OCI-LY1 (cell line): ENCODE results near the gene RPH3AL.

Experiments
- H2AFZ ChIP-seq: fragments of 200-600 bp; sonication (generic), shearing (Covaris generic); 2 replicates; pipeline ENCODE4 v1.6.0; 2014; ENCODE audit warnings: antibody characterized with exemption, mild to moderate bottlenecking, low read length
- H3F3A ChIP-seq: fragments of 200-600 bp; sonication (generic), shearing (Covaris generic); 2 replicates; pipeline ENCODE4 v1.6.0; 2014; ENCODE audit warnings: mild to moderate bottlenecking, antibody characterized with exemption, low read length, moderate library complexity; ENCODE audit not compliant: insufficient read depth
- H3K27ac ChIP-seq: fragments of 200-600 bp; sonication (generic); 2 replicates; pipeline ENCODE4 v1.5.1; 2014; ENCODE audit warnings: low read length, mixed run types, mild to moderate bottlenecking, low read depth; ENCODE audit not compliant: poor library complexity, severe bottlenecking
- H3K27me3 ChIP-seq: fragments of 200-600 bp; sonication (generic); 2 replicates; pipeline ENCODE4 v1.6.0; 2014; ENCODE audit warnings: antibody characterized with exemption, mild to moderate bottlenecking, low read length, moderate library complexity; ENCODE audit not compliant: insufficient read depth
- H3K36me3 ChIP-seq: fragments of 200-600 bp; sonication (generic); 2 replicates; pipeline ENCODE4 v1.6.1; 2014; ENCODE audit warnings: mild to moderate bottlenecking, antibody characterized with exemption, low read length, moderate library complexity, mixed read lengths; ENCODE audit not compliant: insufficient read depth
- H3K4me1 ChIP-seq: fragments of 200-600 bp; sonication (generic); 2 replicates; pipeline ENCODE4 v1.5.1; 2014; ENCODE audit warnings: mild to moderate bottlenecking, low read length, moderate library complexity; ENCODE audit not compliant: insufficient read depth, severe bottlenecking
- H3K4me2 ChIP-seq: fragments of 200-600 bp; sonication (generic), shearing (Covaris generic); 2 replicates; pipeline ENCODE4 v1.6.1; 2014; ENCODE audit warnings: low read length
- H3K4me3 ChIP-seq: fragments of 200-600 bp; sonication (generic); 2 replicates; pipeline ENCODE4 v1.5.1; 2014; ENCODE audit warnings: low read length, low read depth, mild to moderate bottlenecking, mixed read lengths; ENCODE audit not compliant: poor library complexity, severe bottlenecking
- H3K79me2 ChIP-seq: fragments of 200-600 bp; shearing (Covaris generic); 2 replicates; pipeline ENCODE4 v1.6.1; 2016; ENCODE audit warnings: mixed run types, low read length, mixed read lengths; ENCODE audit not compliant: insufficient read depth
- H3K9ac ChIP-seq: fragments of 200-600 bp; sonication (generic), shearing (Covaris generic); 2 replicates; pipeline ENCODE4 v1.6.1; 2014; ENCODE audit warnings: mild to moderate bottlenecking, low read length, mixed read lengths
- H3K9me2 ChIP-seq: fragments of 200-600 bp; sonication (generic), shearing (Covaris generic); 2 replicates; pipeline ENCODE4 v1.6.1; 2014; ENCODE audit warnings: low read depth, mild to moderate bottlenecking, low read length, mixed read lengths
- H3K9me3 ChIP-seq: fragments of 200-600 bp; shearing (Covaris generic); 2 replicates; pipeline ENCODE4 v1.6.1; 2014; ENCODE audit warnings: low read length, mixed read lengths
- H4K20me1 ChIP-seq: fragments of 200-600 bp; sonication (generic), shearing (Covaris generic); 2 replicates; pipeline ENCODE4 v1.6.0; 2016; ENCODE audit warnings: mild to moderate bottlenecking, low read length; ENCODE audit not compliant: insufficient read depth
- CTCF ChIP-seq: fragments of 200-600 bp; sonication (generic), shearing (Covaris generic); IDR thresholded peaks from 2 replicates; pipeline ENCODE4 v1.5.1; 2017; ENCODE audit warnings: mild to moderate bottlenecking, antibody characterized with exemption, low read length, moderate library complexity, mixed read lengths
- EZH2 ChIP-seq: fragments of 200-600 bp; sonication (generic), shearing (Covaris generic); IDR thresholded peaks from 2 replicates; pipeline ENCODE4 v1.8.0; 2017; ENCODE audit warnings: borderline replicate concordance, mixed run types, mild to moderate bottlenecking, antibody characterized with exemption, low read length, moderate library complexity, mixed read lengths

Gene RPH3AL

GRCh38 chr17:179781-180380 is 172.7 kb downstream of the RPH3AL start:
- Histone ChIP-seq H2AFZ (no peak overlapping the region), H3K27me3 (no peaks in the 10 kb centered on the region; the same call in none of the 2 replicates), H3K79me2 (no peaks in the 10 kb centered on the region), H3K9ac (no peak overlapping the region), H3K9me3 (no peaks in the 10 kb centered on the region), H3K27ac (no peak overlapping the region), H3K36me3 (no peaks in the 10 kb centered on the region), H3K4me1 (no peaks in the 10 kb centered on the region), H3K4me2 (no peak overlapping the region), H3F3A (no peaks in the 10 kb centered on the region), H3K4me3 (no peak overlapping the region), H4K20me1 (no peaks in the 10 kb centered on the region), H3K9me2 (no peaks in the 10 kb centered on the region)
- TF ChIP-seq EZH2, result no peak

GRCh38 chr17:179066-179432 is 173.6 kb downstream of the RPH3AL start:
- no peaks in the 10 kb centered on the region; the same call in none of the 2 replicates for H3K27me3 ChIP-seq
- H3F3A ChIP-seq, result no peaks in the 10 kb centered on the region

GRCh38 chr17:178292-179065 is 174.1 kb downstream of the RPH3AL start:
- Histone ChIP-seq H3K27ac (no peak overlapping the region), H3K4me1 (no peaks in the 10 kb centered on the region), H2AFZ (no peak overlapping the region), H3K9ac (no peak overlapping the region), H3K9me3 (no peaks in the 10 kb centered on the region), H3K79me2 (no peaks in the 10 kb centered on the region), H3K4me3 (no peak overlapping the region), H3K36me3 (no peaks in the 10 kb centered on the region), H3K9me2 (no peaks in the 10 kb centered on the region), H3K27me3 (no peaks in the 10 kb centered on the region; the same call in none of the 2 replicates), H3K4me2 (no peak overlapping the region), H3F3A (no peaks in the 10 kb centered on the region), H4K20me1 (no peaks in the 10 kb centered on the region)
- no peak for TF ChIP-seq EZH2

More at GRCh38 chr17:179066-179432, 173.6 kb downstream of the RPH3AL start:
- Histone ChIP-seq H3K27ac (no peak overlapping the region), H3K9ac (no peak overlapping the region), H3K36me3 (no peaks in the 10 kb centered on the region), H3K79me2 (no peaks in the 10 kb centered on the region), H3K4me2 (no peak overlapping the region), H3K9me3 (no peaks in the 10 kb centered on the region), H3K9me2 (no peaks in the 10 kb centered on the region), H3K4me3 (no peak overlapping the region), H3K4me1 (no peaks in the 10 kb centered on the region), H2AFZ (no peak overlapping the region), H4K20me1 (no peaks in the 10 kb centered on the region)
- no peak for TF ChIP-seq EZH2
- TF ChIP-seq CTCF, result no peak

- no peak overlapping the region for H3K4me2 ChIP-seq
- H3K9me3 ChIP-seq, result no peaks in the 10 kb centered on the region
- no peaks in the 10 kb centered on the region; the same call in 1 of the 2 replicates for H3K27me3 ChIP-seq
- H3K79me2 ChIP-seq, result no peaks in the 10 kb centered on the region
- no peaks in the 10 kb centered on the region for H3K36me3 ChIP-seq
- H3K4me3 ChIP-seq, result no peak overlapping the region
- H3K9me2 ChIP-seq, result no peaks in the 10 kb centered on the region
- H3K4me1 ChIP-seq, result no peaks in the 10 kb centered on the region
- H2AFZ ChIP-seq, result no peak overlapping the region
- no peak overlapping the region for H3K27ac ChIP-seq
- TF ChIP-seq CTCF, result no peak
- TF ChIP-seq EZH2, result no peak
- no peak overlapping the region for H3K9ac ChIP-seq
- no peaks in the 10 kb centered on the region for H3F3A ChIP-seq
- no peaks in the 10 kb centered on the region for H4K20me1 ChIP-seq
Observed at GRCh38 chr17:177762-178161, 174.8 kb downstream of the RPH3AL start.
